ENCODE results near the gene UQCRH.

DNA sequence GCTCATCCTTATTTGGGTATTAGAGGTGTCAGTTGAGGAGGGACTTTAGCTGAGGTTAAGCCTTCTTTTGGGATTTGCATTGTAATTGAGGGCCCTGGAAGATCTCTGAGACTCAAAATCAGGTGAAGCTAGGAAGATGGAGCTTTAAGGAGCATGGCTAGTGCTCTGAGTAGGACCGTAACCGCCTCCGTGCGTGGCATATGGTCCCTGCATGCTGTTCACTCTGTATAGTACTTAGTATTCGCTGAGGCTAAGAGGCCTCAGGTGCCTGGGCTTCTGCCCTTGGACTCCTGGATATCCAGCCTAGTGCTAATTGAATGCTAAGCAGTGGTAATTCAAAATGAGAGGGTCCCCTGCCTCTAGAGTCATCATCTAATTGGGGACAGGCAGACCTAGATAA, 59.6 kb downstream of the UQCRH start:
- TF ChIP-seq CTCF (IDR thresholded peaks at IDR 0.05): no peak
- TF ChIP-seq POLR2A (IDR thresholded peaks at IDR 0.05): no peak

All from Peyer's patch (tissue), 4 donors.